K562 (cell line): ENCODE measurements around the gene KCNAB1. TPM values are rescaled to one million over a fixed set of nuclear protein-coding genes. Genes with fewer than 3 reads are reported as not detected.
A peak's percentile ranks its signal among the peaks of the same experiment; 100 is the strongest.

ENCODE experiments used
- ATAC-seq: fragments of 200-7000 bp; cut with Tn5 transposase; 3 replicates; pipeline ENCODE4 v1.9.1; 2020; ENCODE audit warnings: moderate library complexity
- BruUV-seq: library from RNA; stranded (reverse); fragments of 400-500 nt; replicated peaks from 2 replicates; lab custom pipeline; 2021; lab: Mats Ljungman, UMichigan
- CTCF ChIA-PET: fragments of 300-600 bp; formaldehyde crosslinking; extraction: SDS; loops from one replicate; lab custom pipeline; 2021; ENCODE audit warnings: low intra/inter-chr PET ratio; lab: Yijun Ruan, JAX
- POLR2A ChIA-PET: fragments of 300-600, 350-650 bp; sonication (Branson Sonifier 250); formaldehyde crosslinking; extraction: SDS; loops from one replicate; lab custom pipeline; 2021; ENCODE audit warnings: antibody characterized with exemption, inconsistent platforms; lab: Yijun Ruan, JAX
- DNase-seq, 4 experiments: peaks; one replicate each; pipeline versions ENCODE4 v3.0.0 to v3.0.0-alpha.2; 2011 to 2018; ENCODE audit warnings: low spot score in 3 of 4, mixed read lengths in 3 of 4; ENCODE audit errors: extremely low read depth in 1 of 4
- FAIRE-seq: peaks from 2 replicates; lab custom pipeline; 2011; peaks lifted over from hg19 to GRCh38; lab: Jason Lieb, UNC
- H2AFZ ChIP-seq: 2 replicates; pipeline ENCODE4 v1.6.0; 2011; ENCODE audit warnings: low read depth, low read length, control low read depth, inconsistent platforms
- H3K27ac ChIP-seq: fragments of 200-600 bp; 3 replicates; pipeline ENCODE4 v1.8.0; 2011; ENCODE audit warnings: low read depth, mild to moderate bottlenecking, control low read depth, inconsistent platforms, low read length, moderate library complexity, mixed read lengths; ENCODE audit errors: extremely low read depth
- H3K27me3 ChIP-seq, 2 experiments: fragments of 300-600 bp in 1 of 2; 2 replicates in 1 of 2; 3 replicates in 1 of 2; pipeline versions ENCODE4 v1.6.0 to v1.8.0; 2011; ENCODE audit warnings: inconsistent platforms in 2 of 2, low read length in 2 of 2, mild to moderate bottlenecking in 1 of 2, mixed read lengths in 1 of 2, moderate library complexity in 1 of 2; ENCODE audit not compliant: control insufficient read depth in 2 of 2, insufficient read depth in 2 of 2
- H3K36me3 ChIP-seq: fragments of 300-600 bp; 3 replicates; pipeline ENCODE4 v1.8.0; 2011; ENCODE audit warnings: mild to moderate bottlenecking, low read length, inconsistent platforms; ENCODE audit not compliant: control insufficient read depth, insufficient read depth
- H3K4me1 ChIP-seq, 2 experiments: fragments of 200-600 bp in 1 of 2; replicated peaks in 1 of 2; 2 replicates in 1 of 2; 3 replicates in 1 of 2; pipeline versions ENCODE4 v1.5.1 to v1.8.0; 2011; ENCODE audit warnings: inconsistent platforms in 2 of 2, low read length in 2 of 2, mild to moderate bottlenecking in 1 of 2, mixed read lengths in 1 of 2, moderate library complexity in 1 of 2; ENCODE audit not compliant: control insufficient read depth in 2 of 2, insufficient read depth in 2 of 2
- H3K4me2 ChIP-seq: 2 replicates; pipeline ENCODE4 v1.6.1; 2011; ENCODE audit warnings: low read length, control low read depth, inconsistent platforms, mixed read lengths; ENCODE audit not compliant: insufficient read depth
- H3K4me3 ChIP-seq: fragments of 200-600 bp; sonication (generic), shearing (Covaris generic); 2 replicates; pipeline ENCODE4 v1.5.1; 2016; ENCODE audit warnings: control low read depth, inconsistent platforms
- H3K79me2 ChIP-seq: fragments of 200-600 bp; 3 replicates; pipeline ENCODE4 v1.8.0; 2011; ENCODE audit warnings: low read length, inconsistent platforms; ENCODE audit not compliant: control insufficient read depth, insufficient read depth
- H3K9ac ChIP-seq, 2 experiments: 2 replicates each; pipeline versions ENCODE4 v1.6.0 to v1.6.1; 2011; ENCODE audit warnings: low read depth in 2 of 2, low read length in 2 of 2, control low read depth in 1 of 2, inconsistent platforms in 1 of 2, mild to moderate bottlenecking in 1 of 2, mixed read lengths in 1 of 2; ENCODE audit not compliant: insufficient read depth in 1 of 2
- H3K9me1 ChIP-seq: one replicate; pipeline ENCODE4 v1.6.0; 2011; ENCODE audit warnings: inconsistent platforms, mild to moderate bottlenecking, low read length, moderate library complexity; ENCODE audit not compliant: control insufficient read depth, insufficient read depth
- H3K9me3 ChIP-seq: replicated peaks from 2 replicates; pipeline ENCODE4 v1.5.1; 2011; ENCODE audit warnings: low read depth, low read length, inconsistent platforms; ENCODE audit not compliant: control insufficient read depth, insufficient read depth
- H4K20me1 ChIP-seq: replicated peaks from 2 replicates; pipeline ENCODE4 v1.6.1; 2011; ENCODE audit warnings: low read length, inconsistent platforms, mixed read lengths; ENCODE audit not compliant: control insufficient read depth, insufficient read depth
- DEAF1 ChIP-seq: fragments of 450-650 bp; formaldehyde crosslinking; IDR thresholded peaks from 2 replicates; pipeline ENCODE4 v1.4.0; 2020; ENCODE audit warnings: mild to moderate bottlenecking, moderate library complexity
- E2F6 ChIP-seq, 2 experiments: IDR thresholded peaks; 2 replicates each; pipeline ENCODE4 v1.6.1; 2011; ENCODE audit warnings: borderline replicate concordance in 1 of 2, control low read depth in 1 of 2, low read depth in 1 of 2, low read length in 1 of 2, mild to moderate bottlenecking in 1 of 2, mixed read lengths in 1 of 2, moderate library complexity in 1 of 2; ENCODE audit not compliant: insufficient read depth in 1 of 2, insufficient read length in 1 of 2, poor library complexity in 1 of 2, severe bottlenecking in 1 of 2; ENCODE audit errors: extremely low read depth in 1 of 2
- E2F8 ChIP-seq: fragments of 450-650 bp; IDR thresholded peaks from 2 replicates; pipeline ENCODE4 v1.7.1; 2018; ENCODE audit warnings: mild to moderate bottlenecking, low read depth; ENCODE audit not compliant: partially characterized antibody
- HCFC1 ChIP-seq: IDR thresholded peaks from 2 replicates; pipeline ENCODE4 v1.6.1; 2012; ENCODE audit warnings: low read depth, low read length, improper control_type of control experiment
- NR3C1 ChIP-seq: sonication (generic); formaldehyde crosslinking; IDR thresholded peaks from 2 replicates; pipeline ENCODE4 v1.8.1; 2022; ENCODE audit warnings: missing genetic modification reagents
- RBM22 ChIP-seq: fragments of 200-400 bp; formaldehyde crosslinking; IDR thresholded peaks from 2 replicates; pipeline ENCODE4 v1.6.1; 2018; ENCODE audit warnings: low read length, low read depth; ENCODE audit not compliant: poor library complexity, severe bottlenecking
- SNAPC5 ChIP-seq: fragments of 250-450 bp; sonication (Bioruptor Pico); IDR thresholded peaks from 2 replicates; pipeline ENCODE4 v1.8.0; 2021; ENCODE audit warnings: moderate library complexity, mild to moderate bottlenecking, inconsistent platforms
- TSC22D4 ChIP-seq: fragments of 450-650 bp; IDR thresholded peaks from 2 replicates; pipeline ENCODE4 v1.6.1; 2016; ENCODE audit warnings: missing genetic modification characterization, missing biosample characterization, control low read depth
- ZNF197 ChIP-seq: fragments of 200-800 bp; sonication (Bioruptor generic); IDR thresholded peaks from 2 replicates; pipeline ENCODE4 v1.6.1; 2016; ENCODE audit warnings: low read depth, missing genetic modification characterization, missing compliant biosample characterization
- ZNF449 ChIP-seq: fragments of 250-450 bp; sonication (Bioruptor Pico); IDR thresholded peaks from 2 replicates; pipeline ENCODE4 v1.8.0; 2022; ENCODE audit warnings: moderate library complexity, mild to moderate bottlenecking, inconsistent platforms
- WGBS: fragments of 100-300 bp; shearing (Covaris generic); methylation state at CpG from one replicate; pipeline ENCODE4 v1.1.6; 2016; ENCODE audit warnings: low coverage, mixed read lengths; ENCODE audit not compliant: insufficient coverage; ENCODE audit errors: missing lambda C conversion rate; 5-methylcytosine and 5-hydroxymethylcytosine counted together
- in situ Hi-C: fragments of 300-500 bp; cut with MboI; formaldehyde crosslinking; loops from 4 replicates; pipeline ENCODE4 v1.15.0; 2018; ENCODE audit warnings: inconsistent platforms, mixed read lengths
- intact Hi-C: fragments of 100-400 bp; cut with micrococcal nuclease; formaldehyde crosslinking; loops from 2 replicates; pipeline ENCODE4 v1.14.2; 2022
- polyA plus RNA-seq, 8 experiments: library from polyadenylated mRNA; depleted of rRNA in 4 of 8; stranded (reverse) in 5 of 8; unstranded in 3 of 8; fragments of >200 nt; fragmentation: Nextera tagmentation in 2 of 8; fragmentation: Illumina TruSeq in 1 of 8; extraction: Ambion mirVana in 2 of 8; extraction: Trizol in 1 of 8; gene quantifications; 2 replicates each; pipeline versions ENCODE4 v1.2.1 to v1.2.3, GENCODE V29; 2011 to 2014; ENCODE audit warnings: inconsistent platforms in 1 of 8, missing spikeins in 1 of 8
- total RNA-seq, 7 experiments: library from RNA; depleted of rRNA in 6 of 7; stranded (reverse); fragments of >200 nt in 6 of 7; fragmentation: Illumina TruSeq in 2 of 7; extraction: Trizol in 2 of 7; gene quantifications; 2 replicates each; pipeline versions ENCODE4 v1.2.1 to v1.2.3, GENCODE V29; 2011 to 2021; ENCODE audit warnings: low replicate concordance in 1 of 7

The KCNAB1 gene
- total and polyA plus RNA-seq, 9 of the 15 experiments (the other 6 are each of a cell fraction or from before 2014, with no cell fraction given) = 0.14 to 1.2 (median 0.51) TPM

- TF ChIP-seq NR3C1 (CRISPR knock-in tag) = no peak
- no peak for TF ChIP-seq E2F8
- no peak for TF ChIP-seq TSC22D4 (tag)
- TF ChIP-seq SNAPC5 = no peak
These were observed 260.9 kb downstream of the KCNAB1 start (continued) for GRCh38 chr3:156381253-156381652.

- Histone ChIP-seq H3K4me3 (no peak overlapping the region), H4K20me1 (no peaks in the 10 kb centered on the region), H3K79me2 (no peaks in the 10 kb centered on the region), H3K9ac (no peak overlapping the region), H2AFZ (no peak overlapping the region), H3K9me1 (no peaks in the 10 kb centered on the region), H3K4me2 (no peak overlapping the region), H3K4me1 (no peaks in the 10 kb centered on the region), H3K36me3 (no peaks in the 10 kb centered on the region), H3K9me3 (no peaks in the 10 kb centered on the region), H3K27me3 (peaks cover 3 to 24% of the 10 kb centered on the region in 2 experiments; a peak in 4 of 5 replicates), H3K27ac (no peak overlapping the region)
- ATAC-seq (peak; percentile 96), DNase-seq (peak; percentile 52 to 61 (median 60)), FAIRE-seq (peak; percentile 94)
- intact Hi-C loops = loop anchor here (1.0 to 10.0 kb wide), 3 partner anchors 122 to 388 kb away; no protein-coding TSS in a partner anchor
- BruUV-seq = no TSS peak
- 9% methylated on average over 9 of the region's 9 CpGs for WGBS
- in situ Hi-C loops = loop anchor here (25.0 kb wide), 1 partner anchor 220 kb away; no protein-coding TSS in a partner anchor
- POLR2A ChIA-PET = interaction anchor here (0.5 to 1.1 kb wide), 7 partner anchors 11 to 778 kb away, joined by 3 to 4 read pairs (median 3); partner anchors contain the start of gene CCNL1
- CTCF ChIA-PET = interaction anchor here (0.6 to 1.3 kb wide), 6 partner anchors 224 to 1970 kb away, joined by 3 to 8 read pairs (median 4); no protein-coding TSS in a partner anchor
- TF ChIP-seq DEAF1 (CRISPR knock-in tag) (0 out of 2 replicates have a peak, but pooled peaks have one; percentile 19), HCFC1 (peak; percentile 13; the same call in 1 of the 2 replicates), RBM22 (no peak), ZNF449 (CRISPR knock-in tag) (no peak), ZNF197 (CRISPR knock-in tag) (no peak), E2F6 (IDR thresholded peaks at IDR 0.05; ENCODE audit: borderline replicate concordance in 1 of 2, extremely low read depth in 1 of 2, insufficient read depth in 1 of 2, insufficient read length in 1 of 2, low read depth in 1 of 2, low read length in 1 of 2, poor library complexity in 1 of 2, severe bottlenecking in 1 of 2) (no peak)
These were observed 262.3 kb downstream of the KCNAB1 start for GRCh38 chr3:156382458-156383346.
